OCI-LY3 (cell line): ENCODE results near the gene ESPNL.

Experiments
- CTCF ChIP-seq: fragments of 200-600, 300-600 bp; sonication (generic); IDR thresholded peaks from 2 replicates; pipeline ENCODE4 v1.5.1; 2014; ENCODE audit warnings: antibody characterized with exemption, low read length, low read depth
- EZH2phosphoT487 ChIP-seq: fragments of 200-600 bp; shearing (Covaris generic); IDR thresholded peaks from 2 replicates; pipeline ENCODE4 v1.6.1; 2018; ENCODE audit warnings: antibody characterized with exemption, mixed run types, low read depth

GRCh38 chr2:238162251-238162845 is 62.2 kb downstream of the ESPNL start:
- TF ChIP-seq CTCF (no peak), EZH2phosphoT487 (no peak)
